ENCODE data around the gene CDH13.

Gene CDH13

GRCh38 chr16:83603723-83604570 is 977.2 kb downstream of the CDH13 start:
- no peak overlapping the region for H2AFZ ChIP-seq (ENCODE audit: low read depth, low read length)
- H4K20me1 ChIP-seq (ENCODE audit: insufficient read depth, low read length): no peaks in the 10 kb centered on the region
- ATAC-seq (ENCODE audit: insufficient read depth, low read depth): no peak
- TF ChIP-seq CTCF (IDR thresholded peaks at IDR 0.05; ENCODE audit: borderline replicate concordance, extremely low read depth, low read length, poor library complexity, severe bottlenecking) (no peak), EZH2 (IDR thresholded peaks at IDR 0.05; ENCODE audit: borderline replicate concordance, low read depth, low read length, severe bottlenecking) (no peak)
- no peaks in the 10 kb centered on the region for H3K27me3 ChIP-seq (ENCODE audit: insufficient read depth, low read length, poor library complexity)
- H3K4me2 ChIP-seq (ENCODE audit: insufficient read depth, low read length): no peak overlapping the region
- H3K4me3 ChIP-seq (ENCODE audit: low read depth in 1 of 2, low read length in 2 of 2): no peak overlapping the region
- no peaks in the 10 kb centered on the region for H3K36me3 ChIP-seq (ENCODE audit: insufficient read depth, low read length)
- no peaks in the 10 kb centered on the region for H3K9me3 ChIP-seq (ENCODE audit: insufficient read depth, low read length, severe bottlenecking)
- no peaks in the 10 kb centered on the region for H3K79me2 ChIP-seq (ENCODE audit: insufficient read depth, low read length)
- no peak for DNase-seq
- H3K4me1 ChIP-seq (ENCODE audit: insufficient read depth, low read length): no peaks in the 10 kb centered on the region
- no peak overlapping the region for H3K9ac ChIP-seq (ENCODE audit: low read depth, low read length)
- no peak overlapping the region for H3K27ac ChIP-seq (ENCODE audit: low read length)

- Histone ChIP-seq H4K20me1 (ENCODE audit: insufficient read depth, low read length) (no peaks in the 10 kb centered on the region), H3K27ac (ENCODE audit: low read length) (no peak overlapping the region), H3K4me2 (ENCODE audit: insufficient read depth, low read length) (no peak overlapping the region), H3K4me1 (ENCODE audit: insufficient read depth, low read length) (no peaks in the 10 kb centered on the region), H3K79me2 (ENCODE audit: insufficient read depth, low read length) (no peaks in the 10 kb centered on the region), H3K27me3 (ENCODE audit: insufficient read depth, low read length, poor library complexity) (no peaks in the 10 kb centered on the region), H2AFZ (ENCODE audit: low read depth, low read length) (no peak overlapping the region), H3K9me3 (ENCODE audit: insufficient read depth, low read length, severe bottlenecking) (no peaks in the 10 kb centered on the region), H3K9ac (ENCODE audit: low read depth, low read length) (no peak overlapping the region), H3K36me3 (ENCODE audit: insufficient read depth, low read length) (no peaks in the 10 kb centered on the region), H3K4me3 (ENCODE audit: low read depth in 1 of 2, low read length in 2 of 2) (no peak overlapping the region)
- DNase-seq: no peak
- no peak for TF ChIP-seq EZH2 (IDR thresholded peaks at IDR 0.05; ENCODE audit: borderline replicate concordance, low read depth, low read length, severe bottlenecking)
- TF ChIP-seq CTCF (IDR thresholded peaks at IDR 0.05; ENCODE audit: borderline replicate concordance, extremely low read depth, low read length, poor library complexity, severe bottlenecking): no peak
- no peak for ATAC-seq (ENCODE audit: insufficient read depth, low read depth)
These were observed 979.8 kb downstream of the CDH13 start for GRCh38 chr16:83606486-83607030.

GRCh38 chr16:83609178-83609577 is 982.4 kb downstream of the CDH13 start:
- Histone ChIP-seq H3K4me1 (ENCODE audit: insufficient read depth, low read length) (no peaks in the 10 kb centered on the region), H3K4me3 (ENCODE audit: low read depth in 1 of 2, low read length in 2 of 2) (no peak overlapping the region), H3K36me3 (ENCODE audit: insufficient read depth, low read length) (no peaks in the 10 kb centered on the region), H3K9me3 (ENCODE audit: insufficient read depth, low read length, severe bottlenecking) (no peaks in the 10 kb centered on the region), H3K27ac (ENCODE audit: low read length) (no peak overlapping the region), H3K9ac (ENCODE audit: low read depth, low read length) (no peak overlapping the region), H4K20me1 (ENCODE audit: insufficient read depth, low read length) (no peaks in the 10 kb centered on the region), H3K4me2 (ENCODE audit: insufficient read depth, low read length) (no peak overlapping the region), H3K79me2 (ENCODE audit: insufficient read depth, low read length) (no peaks in the 10 kb centered on the region), H2AFZ (ENCODE audit: low read depth, low read length) (no peak overlapping the region), H3K27me3 (ENCODE audit: insufficient read depth, low read length, poor library complexity) (no peaks in the 10 kb centered on the region)
- DNase-seq (no peak), ATAC-seq (ENCODE audit: insufficient read depth, low read depth) (no peak)
- TF ChIP-seq EZH2 (IDR thresholded peaks at IDR 0.05; ENCODE audit: borderline replicate concordance, low read depth, low read length, severe bottlenecking) (no peak), CTCF (IDR thresholded peaks at IDR 0.05; ENCODE audit: borderline replicate concordance, extremely low read depth, low read length, poor library complexity, severe bottlenecking) (no peak)
